CD14-positive monocyte (primary cell): ENCODE data around the gene SLC25A25. TPM values are rescaled to one million over a fixed set of nuclear protein-coding genes. Genes with fewer than 3 reads are reported as not detected.

ENCODE experiments used
- DNase-seq, 3 donors: peaks; one replicate each; pipeline ENCODE4 v3.0.0-alpha.2; 2011 to 2022
- H2AFZ ChIP-seq: 2 replicates; pipeline ENCODE4 v1.6.0; 2012; ENCODE audit warnings: mild to moderate bottlenecking, low read depth, low read length, inconsistent platforms; ENCODE audit not compliant: insufficient read depth, poor library complexity, severe bottlenecking
- H3K27ac ChIP-seq, 2 donors: 1 replicate in 1 of 2; 2 replicates in 1 of 2; pipeline ENCODE4 v1.5.1; 2012 to 2013; ENCODE audit warnings: low read length in 2 of 2, control low read depth in 1 of 2, inconsistent platforms in 1 of 2, low read depth in 1 of 2, mild to moderate bottlenecking in 1 of 2
- H3K27me3 ChIP-seq, 2 donors: one replicate each; pipeline versions ENCODE4 v1.6.0 to v1.6.1; 2011 to 2013; ENCODE audit warnings: low read length in 2 of 2; ENCODE audit not compliant: control insufficient read depth in 2 of 2, insufficient read depth in 2 of 2
- H3K36me3 ChIP-seq, 2 donors: replicated peaks in 1 of 2; 1 replicate in 1 of 2; 2 replicates in 1 of 2; pipeline versions ENCODE4 v1.5.1 to v1.6.1; 2012 to 2013; ENCODE audit warnings: low read length in 2 of 2, control low read depth in 1 of 2, inconsistent platforms in 1 of 2, mild to moderate bottlenecking in 1 of 2; ENCODE audit not compliant: insufficient read depth in 2 of 2, control insufficient read depth in 1 of 2
- H3K4me1 ChIP-seq, 2 donors: 1 replicate in 1 of 2; 2 replicates in 1 of 2; pipeline versions ENCODE4 v1.5.1 to v1.6.1; 2012 to 2013; ENCODE audit warnings: low read length in 2 of 2, control low read depth in 1 of 2, inconsistent platforms in 1 of 2, mild to moderate bottlenecking in 1 of 2, moderate library complexity in 1 of 2; ENCODE audit not compliant: insufficient read depth in 2 of 2, control insufficient read depth in 1 of 2
- H3K4me2 ChIP-seq: replicated peaks from 2 replicates; pipeline ENCODE3; 2012; ENCODE audit warnings: low read length, moderate library complexity, mild to moderate bottlenecking; ENCODE audit not compliant: poor library complexity, severe bottlenecking; ENCODE audit errors: extremely low read depth
- H3K4me3 ChIP-seq, 3 experiments: fragments of 200-600 bp in 1 of 3; sonication (generic) in 1 of 3; replicated peaks in 1 of 3; 1 replicate in 2 of 3; 2 replicates in 1 of 3; pipeline ENCODE4 v1.5.1; 2011 to 2013; ENCODE audit warnings: low read length in 3 of 3, mild to moderate bottlenecking in 3 of 3, control low read depth in 2 of 3, low read depth in 2 of 3, inconsistent platforms in 1 of 3, moderate library complexity in 1 of 3
- H3K79me2 ChIP-seq: 2 replicates; pipeline ENCODE4 v1.6.0; 2012; ENCODE audit warnings: mild to moderate bottlenecking, control low read depth, inconsistent platforms, low read length, moderate library complexity; ENCODE audit not compliant: insufficient read depth
- H3K9ac ChIP-seq: 2 replicates; pipeline ENCODE4 v1.6.0; 2017; ENCODE audit warnings: low read length, mild to moderate bottlenecking; ENCODE audit not compliant: insufficient read depth, poor library complexity, severe bottlenecking
- H3K9me3 ChIP-seq, 2 donors: replicated peaks in 1 of 2; 1 replicate in 1 of 2; 2 replicates in 1 of 2; pipeline versions ENCODE4 v1.5.1 to v1.6.1; 2012 to 2013; ENCODE audit warnings: low read length in 2 of 2, control low read depth in 1 of 2; ENCODE audit not compliant: control insufficient read depth in 1 of 2, insufficient read depth in 1 of 2
- H4K20me1 ChIP-seq: 2 replicates; pipeline ENCODE4 v1.6.0; 2012; ENCODE audit warnings: mild to moderate bottlenecking, low read length, control low read depth, moderate library complexity; ENCODE audit not compliant: insufficient read depth
- H3K27ac Mint-ChIP-seq, 7 donors: one replicate each; pipeline ENCODE4 v1.8.0; 2020; ENCODE audit warnings: mild to moderate bottlenecking in 7 of 7, mixed read lengths in 7 of 7, moderate library complexity in 6 of 7, inconsistent platforms in 2 of 7
- H3K27me3 Mint-ChIP-seq, 3 donors: one replicate each; pipeline ENCODE4 v1.8.0; 2021 to 2022; ENCODE audit warnings: low read depth in 3 of 3, mild to moderate bottlenecking in 3 of 3, mixed read lengths in 3 of 3, moderate library complexity in 3 of 3, inconsistent platforms in 1 of 3
- H3K36me3 Mint-ChIP-seq, 2 donors: one replicate each; pipeline ENCODE4 v1.8.0; 2020; ENCODE audit warnings: mixed read lengths in 2 of 2, inconsistent platforms in 1 of 2, mild to moderate bottlenecking in 1 of 2
- H3K4me1 Mint-ChIP-seq: one replicate; pipeline ENCODE4 v1.8.0; 2020; ENCODE audit warnings: mild to moderate bottlenecking, mixed read lengths
- H3K4me3 Mint-ChIP-seq, 2 donors: one replicate each; pipeline ENCODE4 v1.8.0; 2020; ENCODE audit warnings: mild to moderate bottlenecking in 2 of 2, mixed read lengths in 2 of 2, moderate library complexity in 1 of 2
- H3K9me3 Mint-ChIP-seq, 7 donors: one replicate each; pipeline ENCODE4 v1.8.0; 2020 to 2022; ENCODE audit warnings: mixed read lengths in 7 of 7, mild to moderate bottlenecking in 6 of 7, moderate library complexity in 6 of 7, inconsistent platforms in 2 of 7
- CTCF ChIP-seq: fragments of 200-600 bp; IDR thresholded peaks from one replicate; pipeline ENCODE4 v1.8.0; 2022; ENCODE audit warnings: antibody characterized with exemption, mild to moderate bottlenecking
- WGBS: methylation state at CpG from one replicate; pipeline ENCODE4 v1.1.5; 2013; ENCODE audit warnings: missing lambda C conversion rate; ENCODE audit not compliant: insufficient coverage; 5-methylcytosine and 5-hydroxymethylcytosine counted together
- intact Hi-C, 2 donors: fragments of 100-400 bp; cut with micrococcal nuclease; formaldehyde crosslinking; loops; one replicate each; pipeline versions ENCODE4 v1.15.0 to v1.15.1; 2023
- polyA plus RNA-seq, 3 donors: library from polyadenylated mRNA; depleted of rRNA in 1 of 3; unstranded in 2 of 3; stranded (reverse) in 1 of 3; fragments of 300-500 nt in 2 of 3; fragments of >200 nt in 1 of 3; fragmentation: Illumina TruSeq in 2 of 3; gene quantifications; 1 replicate in 2 of 3; 2 replicates in 1 of 3; pipeline ENCODE4 v1.2.3, GENCODE V29; 2012 to 2021

The SLC25A25 gene
- polyA plus RNA-seq, 3 donors, result 5.1 to 43.3 (median 6.3) TPM

GRCh38 chr9:128142061-128142460 lies 74.0 kb downstream of the SLC25A25 start:
- no peak for TF ChIP-seq CTCF
- WGBS, result 71% methylated on average over 3 of the region's 4 CpGs
- no peaks in the 10 kb centered on the region for H4K20me1 ChIP-seq
- DNase-seq, result no peak
- Mint-ChIP-seq H3K36me3 (no peaks in the 10 kb centered on the region), H3K4me3 (no peak overlapping the region), H3K27ac (peak overlapping the region in 1 of 7 donors; percentile 68), H3K27me3 (peaks cover 2 to 5% (median 4%) of the 10 kb centered on the region in 3 donors), H3K4me1 (peaks cover 14% of the 10 kb centered on the region), H3K9me3 (no peaks in the 10 kb centered on the region)
- H3K4me3 ChIP-seq, result no peak overlapping the region
- H3K4me1 ChIP-seq, result peaks cover 6 to 10% of the 10 kb centered on the region in 2 donors
- no peak overlapping the region for H3K4me2 ChIP-seq
- H3K79me2 ChIP-seq, result no peaks in the 10 kb centered on the region
- H3K9ac ChIP-seq, result peak overlapping the region; percentile 4
- intact Hi-C loops, result no loop called here
- H3K27me3 ChIP-seq, result no peaks in the 10 kb centered on the region
- H3K36me3 ChIP-seq, result no peaks in the 10 kb centered on the region
- H3K9me3 ChIP-seq, result no peaks in the 10 kb centered on the region
- H3K27ac ChIP-seq, result no peak overlapping the region
- peak overlapping the region; percentile 46 for H2AFZ ChIP-seq

DNA sequence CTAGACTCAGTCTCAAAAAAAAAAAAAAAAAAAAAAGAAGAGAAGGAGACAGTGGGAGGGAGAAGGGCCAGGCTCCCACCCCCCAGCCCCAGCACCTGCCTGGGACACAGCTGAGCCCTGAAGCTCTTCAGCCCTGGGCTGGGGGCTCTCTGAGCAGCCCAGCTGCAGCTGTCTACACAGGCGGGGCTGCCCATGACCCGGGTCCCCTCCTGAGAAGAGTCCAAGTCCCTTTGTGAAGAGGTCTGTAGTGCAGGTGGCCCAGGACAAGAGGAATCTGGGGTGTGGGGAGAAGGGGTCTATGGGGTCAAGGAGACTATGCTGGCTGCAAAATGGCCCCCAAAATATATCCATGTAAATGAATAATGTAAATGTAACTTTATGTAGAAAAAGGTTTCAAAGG lies 74.6 kb downstream of the SLC25A25 start:
- intact Hi-C loops, result no loop called here
- H3K4me2 ChIP-seq, result no peak overlapping the region
- no peak overlapping the region for H2AFZ ChIP-seq
- H4K20me1 ChIP-seq, result no peaks in the 10 kb centered on the region
- Mint-ChIP-seq H3K36me3 (no peaks in the 10 kb centered on the region), H3K27me3 (peaks cover 0 to 4% (median 2%) of the 10 kb centered on the region in 3 donors), H3K9me3 (no peaks in the 10 kb centered on the region), H3K4me1 (peaks cover 14% of the 10 kb centered on the region), H3K27ac (peak overlapping the region in 1 of 7 donors; percentile 60), H3K4me3 (no peak overlapping the region)
- H3K4me1 ChIP-seq, result peaks cover 6 to 10% of the 10 kb centered on the region in 2 donors
- no peak overlapping the region for H3K27ac ChIP-seq
- no peak overlapping the region for H3K9ac ChIP-seq
- no peak for DNase-seq
- no peaks in the 10 kb centered on the region for H3K27me3 ChIP-seq
- H3K79me2 ChIP-seq, result no peaks in the 10 kb centered on the region
- no peak for TF ChIP-seq CTCF
- no CpG with 5 or more reads among the region's 2 CpGs for WGBS
- H3K4me3 ChIP-seq, result no peak overlapping the region
- no peaks in the 10 kb centered on the region for H3K36me3 ChIP-seq
- no peaks in the 10 kb centered on the region for H3K9me3 ChIP-seq
